Heart left ventricle (tissue), 16 donors: Measurements from ENCODE around the gene SCRT2. TPM values are rescaled to one million over a fixed set of nuclear protein-coding genes. Genes with fewer than 3 reads are reported as not detected.

Experiments
- ATAC-seq, 4 donors: fragments of 200-7000 bp; cut with Tn5 transposase; one replicate each; pipeline ENCODE4 v1.9.1; 2020 to 2022; ENCODE audit warnings: moderate library complexity in 4 of 4, mild to moderate bottlenecking in 3 of 4, moderate number of reproducible peaks in 1 of 4
- DNase-seq, 5 donors: peaks; one replicate each; pipeline ENCODE4 v3.0.0-alpha.2; 2020
- H3K27ac ChIP-seq, 12 donors: fragments of 200-600 bp; sonication (generic) in 4 of 12; one replicate each; pipeline versions ENCODE4 v1.5.0 to v1.8.0; 2016 to 2022; ENCODE audit warnings: mild to moderate bottlenecking in 2 of 12
- H3K27me3 ChIP-seq, 9 donors: fragments of 200-600 bp; sonication (generic) in 2 of 9; one replicate each; pipeline versions ENCODE4 v1.5.1 to v1.8.0; 2016 to 2022; ENCODE audit warnings: mild to moderate bottlenecking in 3 of 9
- H3K36me3 ChIP-seq, 9 donors: fragments of 200-600 bp; sonication (generic) in 2 of 9; one replicate each; pipeline versions ENCODE4 v1.5.0 to v1.8.0; 2018 to 2022; ENCODE audit warnings: mild to moderate bottlenecking in 2 of 9
- H3K4me1 ChIP-seq, 12 donors: fragments of 200-600 bp; sonication (generic) in 4 of 12; one replicate each; pipeline versions ENCODE4 v1.5.0 to v1.8.0; 2016 to 2022; ENCODE audit warnings: mild to moderate bottlenecking in 3 of 12
- H3K4me3 ChIP-seq, 12 donors: fragments of 200-600 bp; sonication (generic) in 4 of 12; one replicate each; pipeline versions ENCODE4 v1.5.0 to v1.8.0; 2017 to 2022; ENCODE audit warnings: mild to moderate bottlenecking in 9 of 12, moderate library complexity in 4 of 12
- H3K9me3 ChIP-seq, 12 donors: fragments of 200-600 bp; sonication (generic) in 4 of 12; one replicate each; pipeline versions ENCODE4 v1.5.0 to v1.8.0; 2016 to 2022; ENCODE audit warnings: mild to moderate bottlenecking in 1 of 12
- CTCF ChIP-seq, 12 donors: fragments of 200-600 bp; sonication (generic) in 4 of 12; IDR thresholded peaks; one replicate each; pipeline versions ENCODE4 v1.5.0 to v1.8.0; 2018 to 2022; ENCODE audit warnings: antibody characterized with exemption in 12 of 12, mild to moderate bottlenecking in 5 of 12
- POLR2A ChIP-seq, 2 donors: fragments of 450-650 bp; IDR thresholded peaks; one replicate each; pipeline ENCODE4 v1.6.1; 2017; ENCODE audit warnings: antibody characterized with exemption in 2 of 2, mild to moderate bottlenecking in 2 of 2, moderate library complexity in 2 of 2
- WGBS, 4 donors: extraction: QIAGEN DNeasy Blood & Tissue Kit in 2 of 4; methylation state at CpG; one replicate each; pipeline versions ENCODE4 v1.1.5 to v1.1.7; 2013 to 2018; 5-methylcytosine and 5-hydroxymethylcytosine counted together
- intact Hi-C, 10 donors: fragments of 100-400 bp; cut with DNase I; formaldehyde crosslinking; loops; one replicate each; pipeline versions ENCODE4 v1.11.1 to v1.14.2; 2022
- polyA plus RNA-seq, 2 donors: library from polyadenylated mRNA; stranded (reverse); fragments of 200-250 nt; gene quantifications; one replicate each; pipeline ENCODE4 v1.2.3, GENCODE V29; 2013
- total RNA-seq, 9 donors: library from RNA; depleted of rRNA in 2 of 9; stranded (reverse); fragments of >200 nt in 2 of 9; fragmentation: NEBNext Ultra II Directional in 3 of 9; extraction: Animal tissue kit (Norgen Biotek cat#: 25700) in 3 of 9; gene quantifications; one replicate each; pipeline versions ENCODE4 v1.1.0 to v1.2.4, GENCODE V29; 2016 to 2023
- donor health status: ischemic (EF 13 %, LVEDD 7.1; RV severe dilation, severe dysfunction).
- donor health status: healthy with polysubstance abuse.
- donor health status: DM: no; HTN: yes; CAD: no.
- donor health status: DM: no; HTN: no; CAD: no.
- donor health status: ischemic (EF 25% LVEDD 6.9; RV normal size, moderate dysfunction).
- donor health status: ischemic (EF 25% LVEDD 5.7; RV mildly dilated, moderate dysfunction).
- donor health status: healthy.
- donor health status: DM: yes; HTN: yes; CAD: no.
- donor health status: ischemic (EF 35%, LVEDD 5.7; RV mildly dilated, moderate dysfunction).
- donor health status: nonischemic (EF 11% LVEDD 7.7; RV severe dilation, severe dysfunction).
- donor health status: DM: yes; HTN: yes; CAD: no.
- donor health status: PGD.
- donor health status: ischemic (EF 29% LVEDD 5.4; RV normal size, mild dysfunction).
- donor health status: nonischemic (EF 23%, LVEDD 6.1; RV moderate dilation, normal function).

Gene SCRT2
- total and polyA plus RNA-seq, 11 donors = not detected

- H3K27me3 ChIP-seq = peaks cover 0 to 21% (median 0%) of the 10 kb centered on the region in 9 donors
- no peak overlapping the region for H3K4me3 ChIP-seq
- no peaks in the 10 kb centered on the region for H3K36me3 ChIP-seq
- peaks cover 0 to 3% (median 0%) of the 10 kb centered on the region in 12 donors for H3K9me3 ChIP-seq
- no peak for DNase-seq
- WGBS, 4 donors = 89 to 96% (median 93%) methylated on average over 3 to 4 of the region's 4 CpGs
- H3K4me1 ChIP-seq = peaks cover 0 to 3% (median 0%) of the 10 kb centered on the region in 12 donors
- ATAC-seq = no peak
- H3K27ac ChIP-seq = no peak overlapping the region
- TF ChIP-seq CTCF (IDR thresholded peaks at IDR 0.05) (no peak), POLR2A (IDR thresholded peaks at IDR 0.05) (no peak)
- intact Hi-C loops = loop anchor here in 1 of 10 donors (10.0 kb wide), 1 partner anchor 67 kb away; the partner anchor contains the start of gene SRXN1
Measured at GRCh38 chr20:721876-722275, 46.3 kb upstream of the SCRT2 start.

GRCh38 chr20:719816-720215, 44.2 kb upstream of the SCRT2 start:
- Histone ChIP-seq H3K27ac (no peak overlapping the region), H3K27me3 (peaks cover 0 to 8% (median 0%) of the 10 kb centered on the region in 9 donors), H3K9me3 (peaks cover 0 to 3% (median 0%) of the 10 kb centered on the region in 12 donors), H3K4me3 (no peak overlapping the region), H3K36me3 (no peaks in the 10 kb centered on the region), H3K4me1 (peaks cover 0 to 3% (median 0%) of the 10 kb centered on the region in 12 donors)
- DNase-seq (no peak), ATAC-seq (no peak)
- intact Hi-C loops = loop anchor here in 1 of 10 donors (10.0 kb wide), 1 partner anchor 65 kb away; the partner anchor contains the start of gene SRXN1
- WGBS, 4 donors = 58 to 79% (median 65%) methylated on average over 11 of the region's 11 CpGs
- TF ChIP-seq CTCF (IDR thresholded peaks at IDR 0.05) (no peak), POLR2A (IDR thresholded peaks at IDR 0.05) (no peak)

- H3K9me3 ChIP-seq = peaks cover 0 to 10% (median under 1%) of the 10 kb centered on the region in 12 donors
- H3K4me1 ChIP-seq = peaks cover 0 to 2% (median 0%) of the 10 kb centered on the region in 12 donors
- TF ChIP-seq CTCF (IDR thresholded peaks at IDR 0.05) (no peak), POLR2A (IDR thresholded peaks at IDR 0.05) (no peak)
- H3K27ac ChIP-seq = no peak overlapping the region
- no peak overlapping the region for H3K4me3 ChIP-seq
- H3K36me3 ChIP-seq = no peaks in the 10 kb centered on the region
- WGBS, 4 donors = 82 to 93% (median 87%) methylated on average over 5 of the region's 5 CpGs
- ATAC-seq (no peak), DNase-seq (no peak)
- H3K27me3 ChIP-seq = peaks cover 0 to 6% (median 0%) of the 10 kb centered on the region in 9 donors
- intact Hi-C loops = no loop called here
Measured at GRCh38 chr20:719068-719467, 43.5 kb upstream of the SCRT2 start.

- Histone ChIP-seq H3K36me3 (no peaks in the 10 kb centered on the region), H3K27me3 (peaks cover 0 to 6% (median 0%) of the 10 kb centered on the region in 9 donors), H3K4me1 (no peaks in the 10 kb centered on the region), H3K4me3 (no peak overlapping the region), H3K9me3 (peaks cover 0 to 23% (median 7%) of the 10 kb centered on the region in 12 donors), H3K27ac (no peak overlapping the region)
- ATAC-seq (no peak), DNase-seq (no peak)
- intact Hi-C loops = no loop called here
- 40 to 64% (median 52%) methylated on average over 4 to 5 of the region's 5 CpGs for WGBS, 4 donors
- TF ChIP-seq POLR2A (IDR thresholded peaks at IDR 0.05) (no peak), CTCF (IDR thresholded peaks at IDR 0.05) (no peak)
Measured at GRCh38 chr20:717832-718231, 42.2 kb upstream of the SCRT2 start.
